HPDE6-E6E7 (cell line): ENCODE results near the gene PAN2.

Experiments used
- DNase-seq: peaks from one replicate; pipeline ENCODE4 v3.0.0; 2011; ENCODE audit warnings: missing footprints; ENCODE audit errors: extremely low spot score

Gene PAN2

DNA sequence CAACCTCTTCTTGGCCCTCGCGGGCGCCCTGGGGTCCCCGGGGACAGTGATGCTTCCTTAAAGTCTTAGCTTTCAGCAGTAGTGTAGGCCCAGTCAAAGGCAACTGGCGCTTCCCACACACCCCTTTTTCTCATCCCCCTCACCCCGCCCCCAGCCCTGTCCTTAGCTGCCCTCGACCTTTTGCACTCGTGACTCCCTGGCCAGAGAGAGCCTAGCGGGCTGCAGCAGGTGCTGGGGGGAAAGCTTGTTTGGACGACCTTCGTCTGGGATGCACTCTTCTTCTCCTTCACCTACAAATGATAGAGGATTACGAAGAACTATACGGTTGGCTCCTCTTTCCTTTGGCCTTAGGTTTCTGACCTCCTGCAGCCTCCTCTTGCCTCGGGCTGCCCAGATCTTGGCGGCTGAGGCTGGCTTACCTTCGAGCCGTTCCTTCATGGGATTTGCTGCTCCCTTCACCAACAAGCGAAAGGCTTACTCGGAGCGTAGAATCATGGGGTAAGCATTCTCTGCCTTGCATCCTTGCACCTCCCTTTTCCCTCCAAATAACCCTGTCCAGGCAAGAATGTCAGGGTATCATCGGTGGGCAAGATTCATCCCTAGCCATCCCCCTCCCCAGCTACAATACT is 66.2 kb downstream of the PAN2 start:
- no peak for DNase-seq

DNA sequence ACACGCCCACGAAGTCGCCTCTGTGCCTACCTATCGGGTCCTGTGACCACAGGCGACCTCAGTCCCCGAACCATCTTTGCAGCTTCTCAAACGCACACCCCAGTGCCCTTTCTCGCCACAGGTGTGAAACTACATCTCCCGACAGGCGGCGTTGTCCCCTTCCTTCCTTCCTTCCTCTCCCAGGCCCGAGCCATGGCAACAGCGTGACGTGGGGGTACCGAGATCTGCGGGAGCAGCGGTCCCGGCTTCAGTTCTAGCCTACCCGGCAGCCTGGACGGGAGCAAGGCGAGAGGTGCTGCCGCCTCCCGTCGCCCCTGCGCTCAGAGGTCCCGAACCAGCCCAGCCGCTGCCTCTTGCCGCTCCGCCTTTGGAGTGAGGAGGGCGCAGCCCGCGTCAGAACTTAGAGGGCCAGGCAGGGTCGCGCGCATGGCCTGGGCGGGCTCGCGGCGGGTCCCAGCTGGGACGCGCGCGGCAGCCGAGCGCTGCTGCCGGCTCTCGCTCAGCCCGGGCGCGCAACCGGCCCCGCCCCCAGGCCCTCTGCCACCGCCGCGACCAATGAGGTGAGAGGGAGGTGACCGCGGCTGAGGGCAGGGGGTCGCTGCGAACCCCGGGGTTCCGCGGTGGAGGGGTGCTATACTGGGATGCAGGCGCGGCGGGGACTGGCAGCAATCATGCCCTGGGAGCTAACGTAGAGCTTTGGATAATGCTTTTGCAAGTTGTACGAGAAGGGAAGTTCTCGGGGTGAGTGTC is 66.9 kb downstream of the PAN2 start, which contains the start of gene COQ10A:
TSS of gene COQ10A (plus strand) at position 250 of the 750 bp plus-strand sequence. CDS start at position 427, 177 bp downstream.
- peak; percentile 89 for DNase-seq
